ENCODE results near the gene DHRS7C.

DHRS7C gene

GRCh38 chr17:9729034-9729650, 62.2 kb downstream of the DHRS7C start:
- peak; percentile 74 for TF ChIP-seq CTCF (IDR thresholded peaks at IDR 0.05; ENCODE audit: insufficient read depth, missing control alignments)
- FAIRE-seq (no peak), DNase-seq (ENCODE audit: insufficient read length, low spot score) (peak; percentile 18)

- FAIRE-seq (no peak), DNase-seq (ENCODE audit: insufficient read length, low spot score) (no peak)
- no peak for TF ChIP-seq CTCF (IDR thresholded peaks at IDR 0.05; ENCODE audit: insufficient read depth, missing control alignments)
Measured at GRCh38 chr17:9728564-9728963, 62.8 kb downstream of the DHRS7C start.

GRCh38 chr17:9728005-9728404, 63.4 kb downstream of the DHRS7C start:
- FAIRE-seq, result no peak
- no peak for TF ChIP-seq CTCF (IDR thresholded peaks at IDR 0.05; ENCODE audit: insufficient read depth, missing control alignments)
- DNase-seq (ENCODE audit: insufficient read length, low spot score), result no peak

GRCh38 chr17:9726291-9726690, 65.1 kb downstream of the DHRS7C start:
- no peak for FAIRE-seq
- DNase-seq (ENCODE audit: insufficient read length, low spot score), result no peak
- TF ChIP-seq CTCF (IDR thresholded peaks at IDR 0.05; ENCODE audit: insufficient read depth, missing control alignments), result no peak

GRCh38 chr17:9725575-9725974, 65.8 kb downstream of the DHRS7C start:
- TF ChIP-seq CTCF (IDR thresholded peaks at IDR 0.05; ENCODE audit: insufficient read depth, missing control alignments), result no peak
- DNase-seq (ENCODE audit: insufficient read length, low spot score) (no peak), FAIRE-seq (no peak)

All from D721Med (cell line).